Measurements from ENCODE around the gene CHAF1A.

DNA sequence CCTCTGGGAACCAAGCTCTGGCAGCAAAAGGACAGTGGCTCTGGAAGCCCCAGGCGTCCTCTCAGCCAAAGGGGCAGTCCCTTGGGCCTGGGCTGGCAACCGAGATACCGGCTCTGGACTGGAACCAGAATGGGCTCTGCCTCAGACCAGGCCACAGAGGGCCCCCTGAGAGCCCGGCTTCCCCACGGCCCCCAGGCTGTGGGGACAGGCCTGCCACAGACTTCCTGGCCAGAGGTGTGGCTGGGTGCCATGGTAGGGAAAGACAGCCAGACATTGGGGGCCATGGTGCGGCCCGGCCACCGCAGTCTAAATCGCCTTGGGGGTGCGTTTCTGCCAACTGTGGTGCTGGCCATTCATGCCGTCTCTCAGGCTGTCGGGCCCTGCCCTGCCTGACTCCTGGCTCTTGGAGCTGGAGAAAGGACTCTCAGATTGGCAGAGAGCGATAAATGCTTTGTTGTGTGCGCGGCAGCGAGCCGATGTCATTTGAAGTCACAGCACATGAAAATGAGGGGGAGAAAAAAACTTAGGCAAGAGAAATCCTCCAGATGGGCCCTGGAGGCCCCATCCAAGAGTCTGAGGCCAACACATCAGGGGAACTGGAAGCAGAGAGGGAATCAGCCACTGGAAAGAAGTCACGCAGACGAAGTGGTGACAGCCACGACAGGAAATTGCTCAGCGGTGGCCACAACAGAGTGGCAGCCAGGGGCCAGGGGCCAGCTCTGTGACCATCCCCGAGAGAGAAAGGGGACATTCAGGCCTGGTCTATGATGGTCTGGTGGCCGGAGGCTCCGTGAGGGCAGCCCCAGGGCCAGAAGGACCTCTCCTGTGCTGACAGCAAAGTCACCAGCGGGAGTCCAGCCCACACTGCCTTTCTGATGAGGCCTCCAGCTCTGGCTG, 28.6 kb upstream of the CHAF1A start:
- TF ChIP-seq RAD21 (conservative IDR thresholded peaks at IDR 0.05) (no peak), MXI1 (conservative IDR thresholded peaks at IDR 0.05; ENCODE audit: poor library complexity, severe bottlenecking) (no peak), TAF1 (IDR thresholded peaks at IDR 0.05; ENCODE audit: low read depth) (no peak), EP300 (conservative IDR thresholded peaks at IDR 0.05; ENCODE audit: poor library complexity, severe bottlenecking) (no peak)
- TF ChIP-seq, protein P1, sequence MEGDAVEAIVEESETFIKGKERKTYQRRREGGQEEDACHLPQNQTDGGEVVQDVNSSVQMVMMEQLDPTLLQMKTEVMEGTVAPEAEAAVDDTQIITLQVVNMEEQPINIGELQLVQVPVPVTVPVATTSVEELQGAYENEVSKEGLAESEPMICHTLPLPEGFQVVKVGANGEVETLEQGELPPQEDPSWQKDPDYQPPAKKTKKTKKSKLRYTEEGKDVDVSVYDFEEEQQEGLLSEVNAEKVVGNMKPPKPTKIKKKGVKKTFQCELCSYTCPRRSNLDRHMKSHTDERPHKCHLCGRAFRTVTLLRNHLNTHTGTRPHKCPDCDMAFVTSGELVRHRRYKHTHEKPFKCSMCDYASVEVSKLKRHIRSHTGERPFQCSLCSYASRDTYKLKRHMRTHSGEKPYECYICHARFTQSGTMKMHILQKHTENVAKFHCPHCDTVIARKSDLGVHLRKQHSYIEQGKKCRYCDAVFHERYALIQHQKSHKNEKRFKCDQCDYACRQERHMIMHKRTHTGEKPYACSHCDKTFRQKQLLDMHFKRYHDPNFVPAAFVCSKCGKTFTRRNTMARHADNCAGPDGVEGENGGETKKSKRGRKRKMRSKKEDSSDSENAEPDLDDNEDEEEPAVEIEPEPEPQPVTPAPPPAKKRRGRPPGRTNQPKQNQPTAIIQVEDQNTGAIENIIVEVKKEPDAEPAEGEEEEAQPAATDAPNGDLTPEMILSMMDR (IDR thresholded peaks at IDR 0.05; ENCODE audit: poor library complexity, severe bottlenecking) = no peak
- TF ChIP-seq, protein P2, sequence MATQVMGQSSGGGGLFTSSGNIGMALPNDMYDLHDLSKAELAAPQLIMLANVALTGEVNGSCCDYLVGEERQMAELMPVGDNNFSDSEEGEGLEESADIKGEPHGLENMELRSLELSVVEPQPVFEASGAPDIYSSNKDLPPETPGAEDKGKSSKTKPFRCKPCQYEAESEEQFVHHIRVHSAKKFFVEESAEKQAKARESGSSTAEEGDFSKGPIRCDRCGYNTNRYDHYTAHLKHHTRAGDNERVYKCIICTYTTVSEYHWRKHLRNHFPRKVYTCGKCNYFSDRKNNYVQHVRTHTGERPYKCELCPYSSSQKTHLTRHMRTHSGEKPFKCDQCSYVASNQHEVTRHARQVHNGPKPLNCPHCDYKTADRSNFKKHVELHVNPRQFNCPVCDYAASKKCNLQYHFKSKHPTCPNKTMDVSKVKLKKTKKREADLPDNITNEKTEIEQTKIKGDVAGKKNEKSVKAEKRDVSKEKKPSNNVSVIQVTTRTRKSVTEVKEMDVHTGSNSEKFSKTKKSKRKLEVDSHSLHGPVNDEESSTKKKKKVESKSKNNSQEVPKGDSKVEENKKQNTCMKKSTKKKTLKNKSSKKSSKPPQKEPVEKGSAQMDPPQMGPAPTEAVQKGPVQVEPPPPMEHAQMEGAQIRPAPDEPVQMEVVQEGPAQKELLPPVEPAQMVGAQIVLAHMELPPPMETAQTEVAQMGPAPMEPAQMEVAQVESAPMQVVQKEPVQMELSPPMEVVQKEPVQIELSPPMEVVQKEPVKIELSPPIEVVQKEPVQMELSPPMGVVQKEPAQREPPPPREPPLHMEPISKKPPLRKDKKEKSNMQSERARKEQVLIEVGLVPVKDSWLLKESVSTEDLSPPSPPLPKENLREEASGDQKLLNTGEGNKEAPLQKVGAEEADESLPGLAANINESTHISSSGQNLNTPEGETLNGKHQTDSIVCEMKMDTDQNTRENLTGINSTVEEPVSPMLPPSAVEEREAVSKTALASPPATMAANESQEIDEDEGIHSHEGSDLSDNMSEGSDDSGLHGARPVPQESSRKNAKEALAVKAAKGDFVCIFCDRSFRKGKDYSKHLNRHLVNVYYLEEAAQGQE (IDR thresholded peaks at IDR 0.05; ENCODE audit: borderline replicate concordance) = no peak
